NCI-H187 treated with DMSO at 0.1 percent for 48 hours (cell line): ENCODE data around the gene ORAI2.
"Not testable (repeated sequence)": the region's sequence is repeated elsewhere in the genome, so short reads cannot be mapped to it uniquely, and the experiment has no call there.

Source experiments
- DNase-seq: peaks from one replicate; lab custom pipeline; 2025; lab: John Stamatoyannopoulos, UW

Gene ORAI2

GRCh38 chr7:102447311-102447710, 13.9 kb downstream of the ORAI2 start:
- no peak for DNase-seq

- DNase-seq = no peak
Observed at GRCh38 chr7:102449136-102449535, 15.8 kb downstream of the ORAI2 start.

GRCh38 chr7:102450242-102450641, 16.9 kb downstream of the ORAI2 start:
- no peak for DNase-seq

- no peak for DNase-seq
Observed at GRCh38 chr7:102451371-102452054, 18.1 kb downstream of the ORAI2 start.

GRCh38 chr7:102452451-102452850, 19.1 kb downstream of the ORAI2 start:
- DNase-seq = no peak

- DNase-seq = peak; percentile 33
Observed at GRCh38 chr7:102453319-102453718, 19.9 kb downstream of the ORAI2 start.

GRCh38 chr7:102454468-102454867, 21.1 kb downstream of the ORAI2 start:
- DNase-seq = no peak

- DNase-seq = not testable (repeated sequence)
Observed at GRCh38 chr7:102454932-102455331, 21.6 kb downstream of the ORAI2 start.

GRCh38 chr7:102455596-102455995, 22.2 kb downstream of the ORAI2 start:
- no peak for DNase-seq

- DNase-seq = no peak
Observed at GRCh38 chr7:102456327-102456726, 23.0 kb downstream of the ORAI2 start.

GRCh38 chr7:102457352-102457924, 24.1 kb downstream of the ORAI2 start:
- DNase-seq = no peak

- DNase-seq = no peak
Observed at GRCh38 chr7:102459221-102459844, 26.0 kb downstream of the ORAI2 start.

GRCh38 chr7:102460467-102460866, 27.1 kb downstream of the ORAI2 start:
- DNase-seq = no peak

GRCh38 chr7:102463841-102464576, 30.6 kb downstream of the ORAI2 start:
- DNase-seq = no peak

GRCh38 chr7:102464577-102465280, 31.4 kb downstream of the ORAI2 start, which contains the start of the genes ALKBH4 and LRWD1:
Gene ALKBH4 (minus strand): TSS chr7:102464863. CDS start chr7:102464836, 27 bp downstream.
Gene LRWD1 (plus strand): TSS chr7:102464984. CDS start chr7:102465081, 97 bp downstream.
- peak; percentile 53 for DNase-seq

- DNase-seq = no peak
Observed at GRCh38 chr7:102466097-102466496, 32.7 kb downstream of the ORAI2 start.

GRCh38 chr7:102467581-102468477, 34.5 kb downstream of the ORAI2 start:
- no peak for DNase-seq

GRCh38 chr7:102468478-102469350, 35.3 kb downstream of the ORAI2 start:
- DNase-seq = no peak

- DNase-seq = no peak
Observed at GRCh38 chr7:102469351-102469971, 36.1 kb downstream of the ORAI2 start.
